Measurements from ENCODE around the gene APEX2. TPM values are rescaled to one million over a fixed set of nuclear protein-coding genes. Genes with fewer than 3 reads are reported as not detected.
A peak's percentile ranks its signal among the peaks of the same experiment; 100 is the strongest.
"Not testable (repeated sequence)": the region's sequence is repeated elsewhere in the genome, so short reads cannot be mapped to it uniquely, and the experiment has no call there.

Gene APEX2, protein sequence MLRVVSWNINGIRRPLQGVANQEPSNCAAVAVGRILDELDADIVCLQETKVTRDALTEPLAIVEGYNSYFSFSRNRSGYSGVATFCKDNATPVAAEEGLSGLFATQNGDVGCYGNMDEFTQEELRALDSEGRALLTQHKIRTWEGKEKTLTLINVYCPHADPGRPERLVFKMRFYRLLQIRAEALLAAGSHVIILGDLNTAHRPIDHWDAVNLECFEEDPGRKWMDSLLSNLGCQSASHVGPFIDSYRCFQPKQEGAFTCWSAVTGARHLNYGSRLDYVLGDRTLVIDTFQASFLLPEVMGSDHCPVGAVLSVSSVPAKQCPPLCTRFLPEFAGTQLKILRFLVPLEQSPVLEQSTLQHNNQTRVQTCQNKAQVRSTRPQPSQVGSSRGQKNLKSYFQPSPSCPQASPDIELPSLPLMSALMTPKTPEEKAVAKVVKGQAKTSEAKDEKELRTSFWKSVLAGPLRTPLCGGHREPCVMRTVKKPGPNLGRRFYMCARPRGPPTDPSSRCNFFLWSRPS
- total RNA-seq (2014; rRNA removed), result 19.1 and 19.2 TPM in 2 replicates
- 15.6 TPM for polyA plus RNA-seq (2012)

- DNase-seq (ENCODE audit: low read depth), result peak; percentile 89
Observed at GRCh38 chrX:54999717-55000598, at the start of gene APEX2. APEX2 (plus strand) TSS chrX:55000363; CDS start chrX:55000423, 60 bp downstream.

DNA sequence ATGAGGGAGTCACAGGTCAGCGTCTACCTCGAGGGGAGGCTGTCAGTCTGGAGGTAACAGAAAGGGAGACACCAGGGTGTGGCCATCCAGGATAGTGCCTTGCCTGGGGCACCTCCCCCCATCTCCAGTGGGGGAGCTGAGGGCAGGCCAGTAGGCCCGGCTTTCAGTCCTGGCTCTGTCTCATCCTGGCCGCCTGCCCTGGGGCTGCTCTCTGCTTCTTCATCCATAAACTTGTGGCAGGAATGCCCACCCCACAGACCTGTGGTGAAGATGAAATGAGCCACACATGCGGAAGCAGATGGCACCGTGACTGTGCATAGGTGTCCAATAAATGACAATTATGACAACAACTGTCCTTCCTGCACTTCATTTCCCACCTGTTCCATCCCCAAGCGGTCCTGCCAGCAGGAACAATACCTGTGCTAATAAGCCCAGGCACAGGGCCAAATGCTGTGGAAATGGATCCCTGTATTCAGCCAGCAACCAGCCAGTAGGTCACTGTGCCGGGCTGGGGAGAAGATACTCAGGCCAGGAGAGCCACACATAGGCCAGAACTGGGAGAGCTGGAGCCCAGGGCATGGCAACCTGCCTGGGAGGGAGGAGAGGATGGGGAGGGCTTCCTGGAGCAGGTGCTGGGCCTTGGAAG lies 49.3 kb upstream of the APEX2 start:
- no peak for DNase-seq (ENCODE audit: low read depth)

DNA sequence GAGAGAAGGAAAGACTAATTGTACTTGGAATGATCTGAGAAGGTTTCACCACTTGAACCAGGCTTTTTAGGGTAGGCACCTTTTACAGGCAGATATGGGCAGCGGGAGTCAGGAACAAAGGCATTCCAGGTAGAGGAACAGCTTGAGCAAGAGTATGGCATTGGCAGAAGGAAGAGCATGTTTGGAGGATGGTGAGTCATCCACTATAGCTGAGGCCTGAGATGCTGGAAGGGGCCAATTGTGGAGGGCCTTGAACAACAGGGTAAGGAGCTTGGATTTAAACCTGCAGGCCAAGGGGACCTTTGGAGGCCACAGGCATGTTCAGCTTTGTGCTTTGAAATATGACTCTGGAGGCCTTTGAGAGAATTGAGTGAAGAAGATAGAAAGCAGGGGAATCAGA lies 38.4 kb upstream of the APEX2 start:
- no peak for DNase-seq (ENCODE audit: low read depth)

GRCh38 chrX:54964766-54965497 lies 35.2 kb upstream of the APEX2 start:
- DNase-seq (ENCODE audit: low read depth), result no peak

GRCh38 chrX:54977387-54977786 lies 22.8 kb upstream of the APEX2 start:
- DNase-seq (ENCODE audit: low read depth), result no peak

GRCh38 chrX:54978448-54978847 lies 21.7 kb upstream of the APEX2 start:
- peak; percentile 7 for DNase-seq (ENCODE audit: low read depth)

GRCh38 chrX:54979432-54979831 lies 20.7 kb upstream of the APEX2 start:
- no peak for DNase-seq (ENCODE audit: low read depth)

- no peak for DNase-seq (ENCODE audit: low read depth)
Observed at GRCh38 chrX:54980334-54980733, 19.8 kb upstream of the APEX2 start.

DNA sequence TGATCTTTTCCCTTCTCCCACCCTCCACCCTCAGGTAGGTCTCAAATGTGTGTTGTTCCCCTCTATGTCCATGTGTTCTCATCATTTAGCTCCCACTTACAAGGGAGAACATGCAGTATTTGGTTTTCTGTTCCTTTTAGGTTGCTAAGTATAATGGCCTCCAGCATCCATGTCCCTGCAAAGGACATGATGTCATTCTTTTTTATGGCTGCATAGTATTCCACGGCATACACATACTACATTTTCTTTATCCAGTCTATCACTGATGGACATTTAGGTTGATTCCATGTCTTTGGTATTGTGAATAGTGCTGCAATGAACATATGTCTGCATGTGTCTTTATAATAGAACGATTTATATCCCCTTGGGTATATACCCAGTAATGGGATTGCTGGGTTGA lies 16.9 kb upstream of the APEX2 start:
- DNase-seq (ENCODE audit: low read depth), result not testable (repeated sequence)

DNA sequence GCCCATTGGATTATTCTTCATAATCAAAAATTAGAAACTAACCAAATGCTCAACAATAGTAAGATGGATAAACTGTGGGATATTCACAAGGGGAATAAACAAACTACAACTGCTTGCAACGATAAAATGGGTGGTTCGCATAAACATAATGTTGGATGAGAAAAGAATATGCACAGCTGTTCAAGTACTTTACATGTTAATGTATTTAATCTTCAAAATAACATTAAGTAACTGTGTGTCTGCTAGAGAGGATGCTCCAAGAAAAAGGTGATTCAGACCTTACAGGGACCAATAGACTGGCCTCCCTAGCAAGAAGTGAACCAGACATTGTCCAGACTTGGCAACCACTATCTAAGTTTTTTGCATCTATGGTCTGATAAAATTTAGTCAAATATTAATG lies 8.5 kb upstream of the APEX2 start:
- DNase-seq (ENCODE audit: low read depth), result no peak

- DNase-seq (ENCODE audit: low read depth), result no peak
Observed at GRCh38 chrX:54992911-54993622, 7.1 kb upstream of the APEX2 start.

DNA sequence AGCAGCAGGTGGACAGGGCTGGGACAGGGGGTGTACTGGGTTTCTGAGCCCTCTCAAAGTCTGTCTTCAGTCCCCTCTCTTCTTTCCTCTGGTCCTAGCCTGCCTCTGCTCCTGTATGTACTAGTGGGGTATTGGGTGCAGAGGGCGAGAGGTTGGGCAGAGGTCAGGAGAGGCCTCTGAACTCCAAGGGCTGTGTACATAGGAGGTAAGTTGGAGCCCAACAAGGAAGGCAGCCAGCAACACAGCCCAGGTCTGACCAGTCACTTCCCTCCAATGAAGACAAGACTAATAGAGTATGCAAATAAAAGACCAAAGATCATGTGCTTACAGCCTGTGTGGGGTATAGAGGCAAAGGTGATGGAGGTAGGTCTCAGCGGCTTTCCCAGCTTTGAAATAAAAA lies 6.1 kb upstream of the APEX2 start, which contains the start of gene PFKFB1:
TSS of gene PFKFB1 (minus strand) at position 90 of the 400 bp plus-strand sequence. CDS start 181 bp downstream, outside the sequence.
- no peak for DNase-seq (ENCODE audit: low read depth)

- no peak for DNase-seq (ENCODE audit: low read depth)
Observed at GRCh38 chrX:54994668-54995351, 5.4 kb upstream of the APEX2 start.

DNA sequence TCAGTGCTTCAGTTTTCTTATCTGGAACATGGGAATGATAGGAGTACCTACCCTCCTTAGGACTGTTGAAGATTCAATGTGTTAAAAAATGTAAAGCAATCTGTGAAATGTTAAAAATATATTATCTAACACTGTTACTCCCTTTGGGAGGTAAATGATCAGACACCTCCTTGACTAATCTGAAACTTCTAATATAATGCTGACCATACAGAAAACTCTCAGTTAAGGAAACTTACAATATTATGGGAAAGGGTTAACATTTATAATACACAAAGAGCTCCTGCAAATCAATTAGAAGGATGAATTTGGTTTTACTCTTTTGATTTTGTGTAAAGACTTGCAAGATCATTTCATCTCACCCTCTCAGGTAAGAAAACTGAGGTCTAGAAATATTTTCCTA lies 4.5 kb upstream of the APEX2 start:
- DNase-seq (ENCODE audit: low read depth), result no peak

- DNase-seq (ENCODE audit: low read depth), result no peak
Observed at GRCh38 chrX:55004231-55004630, 4.1 kb downstream of the APEX2 start.

GRCh38 chrX:55005256-55005655 lies 5.1 kb downstream of the APEX2 start:
- no peak for DNase-seq (ENCODE audit: low read depth)

DNA sequence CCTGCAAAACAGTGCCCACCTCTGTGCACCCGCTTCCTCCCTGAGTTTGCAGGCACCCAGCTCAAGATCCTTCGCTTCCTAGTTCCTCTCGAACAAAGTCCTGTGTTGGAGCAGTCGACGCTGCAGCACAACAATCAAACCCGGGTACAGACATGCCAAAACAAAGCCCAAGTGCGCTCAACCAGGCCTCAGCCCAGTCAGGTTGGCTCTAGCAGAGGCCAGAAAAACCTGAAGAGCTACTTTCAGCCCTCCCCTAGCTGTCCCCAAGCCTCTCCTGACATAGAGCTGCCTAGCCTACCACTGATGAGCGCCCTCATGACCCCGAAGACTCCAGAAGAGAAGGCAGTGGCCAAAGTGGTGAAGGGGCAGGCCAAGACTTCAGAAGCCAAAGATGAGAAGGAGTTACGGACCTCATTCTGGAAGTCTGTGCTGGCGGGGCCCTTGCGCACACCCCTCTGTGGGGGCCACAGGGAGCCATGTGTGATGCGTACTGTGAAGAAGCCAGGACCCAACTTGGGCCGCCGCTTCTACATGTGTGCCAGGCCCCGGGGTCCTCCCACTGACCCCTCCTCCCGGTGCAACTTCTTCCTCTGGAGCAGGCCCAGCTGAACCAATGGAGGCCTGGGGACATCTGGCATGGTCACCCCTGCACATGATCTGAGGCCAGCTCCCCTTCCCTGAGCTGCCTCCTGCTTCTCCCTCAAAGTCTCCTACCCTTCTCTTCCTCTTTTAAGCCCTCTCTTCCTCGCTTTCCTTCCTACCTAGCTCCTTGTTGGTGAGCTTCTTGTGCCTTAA lies 6.9 kb downstream of the APEX2 start:
- no peak for DNase-seq (ENCODE audit: low read depth)

- peak; percentile 26 for DNase-seq (ENCODE audit: low read depth)
Observed at GRCh38 chrX:55007656-55008055, 7.5 kb downstream of the APEX2 start.

Data from LHCN-M2 (cell line).